H1 (cell line): ENCODE data around the gene RAB5A. TPM values are rescaled to one million over a fixed set of nuclear protein-coding genes. Genes with fewer than 3 reads are reported as not detected.

Experiments
- CTCF ChIA-PET: fragments of 300-600 bp; sonication (Branson Sonifier 250); formaldehyde crosslinking; loops from one replicate; lab custom pipeline; 2021; ENCODE audit not compliant: partially characterized antibody; lab: Charles Lee
- POLR2A ChIA-PET: fragments of 300-600 bp; sonication (Branson Sonifier 250); formaldehyde crosslinking; loops from one replicate; lab custom pipeline; 2021; ENCODE audit warnings: inconsistent platforms; ENCODE audit not compliant: partially characterized antibody; lab: Charles Lee
- DNase-seq, 2 experiments: peaks; one replicate each; pipeline versions ENCODE4 v3.0.0 to v3.0.0-alpha.2; 2010 to 2022; ENCODE audit warnings: low spot score in 2 of 2, low read depth in 1 of 2, mixed read lengths in 1 of 2
- FAIRE-seq: peaks from 2 replicates; lab custom pipeline; 2011; peaks lifted over from hg19 to GRCh38; lab: Jason Lieb, UNC
- H2AFZ ChIP-seq: 2 replicates; pipeline ENCODE4 v1.8.1; 2012; ENCODE audit warnings: low read length, inconsistent platforms
- H2AK5ac ChIP-seq: 2 replicates; pipeline ENCODE4 v1.6.1; 2013; ENCODE audit warnings: low read depth, low read length
- H2BK120ac ChIP-seq: replicated peaks from 2 replicates; pipeline ENCODE3; 2013; ENCODE audit warnings: low read depth, low read length, inconsistent platforms
- H2BK12ac ChIP-seq: 2 replicates; pipeline ENCODE4 v1.6.1; 2013; ENCODE audit warnings: low read depth, low read length
- H2BK15ac ChIP-seq: 2 replicates; pipeline ENCODE4 v1.6.1; 2013; ENCODE audit warnings: low read length
- H2BK20ac ChIP-seq: 2 replicates; pipeline ENCODE4 v1.6.1; 2013; ENCODE audit warnings: low read length
- H2BK5ac ChIP-seq: 2 replicates; pipeline ENCODE4 v1.6.1; 2013; ENCODE audit warnings: low read depth, low read length
- H3K14ac ChIP-seq: 2 replicates; pipeline ENCODE4 v1.6.1; 2013; ENCODE audit warnings: inconsistent platforms; ENCODE audit not compliant: insufficient read length
- H3K18ac ChIP-seq: 2 replicates; pipeline ENCODE4 v1.6.1; 2013; ENCODE audit warnings: low read length; ENCODE audit errors: extremely low read depth
- H3K23ac ChIP-seq: 2 replicates; pipeline ENCODE4 v1.6.1; 2013; ENCODE audit warnings: inconsistent platforms; ENCODE audit not compliant: insufficient read length
- H3K23me2 ChIP-seq: 2 replicates; pipeline ENCODE4 v1.6.1; 2013; ENCODE audit warnings: low read depth, low read length
- H3K27ac ChIP-seq: 2 replicates; pipeline ENCODE4 v1.6.1; 2011; ENCODE audit warnings: low read depth, low read length, inconsistent platforms
- H3K27me3 ChIP-seq, 4 experiments: replicated peaks in 1 of 4; 1 replicate in 1 of 4; 2 replicates in 3 of 4; pipeline versions ENCODE4 v1.6.1 to v1.8.1; 2011 to 2013; ENCODE audit warnings: low read length in 3 of 4, mild to moderate bottlenecking in 3 of 4, inconsistent platforms in 2 of 4, mixed read lengths in 2 of 4, moderate library complexity in 1 of 4; ENCODE audit not compliant: control insufficient read depth in 3 of 4, insufficient read depth in 3 of 4; ENCODE audit errors: extremely low read depth in 1 of 4
- H3K36me3 ChIP-seq, 4 experiments: 2 replicates each; pipeline versions ENCODE4 v1.6.1 to v1.8.1; 2011 to 2013; ENCODE audit warnings: mild to moderate bottlenecking in 4 of 4, low read length in 3 of 4, moderate library complexity in 2 of 4, control low read depth in 1 of 4, inconsistent platforms in 1 of 4; ENCODE audit not compliant: insufficient read depth in 4 of 4, control insufficient read depth in 2 of 4
- H3K4ac ChIP-seq: replicated peaks from 2 replicates; pipeline ENCODE3; 2013; ENCODE audit warnings: low read length, low read depth, mixed read lengths, inconsistent platforms; ENCODE audit not compliant: insufficient read length
- H3K4me1 ChIP-seq, 4 experiments: replicated peaks in 1 of 4; 1 replicate in 1 of 4; 2 replicates in 3 of 4; pipeline versions ENCODE4 v1.6.1 to v1.8.1; 2011 to 2013; ENCODE audit warnings: low read length in 3 of 4, inconsistent platforms in 2 of 4, mixed read lengths in 1 of 4; ENCODE audit not compliant: insufficient read depth in 4 of 4, control insufficient read depth in 3 of 4
- H3K4me2 ChIP-seq, 2 experiments: 2 replicates each; pipeline versions ENCODE4 v1.6.1 to v1.8.1; 2011 to 2013; ENCODE audit warnings: low read depth in 2 of 2, low read length in 2 of 2, control low read depth in 1 of 2, inconsistent platforms in 1 of 2, mild to moderate bottlenecking in 1 of 2; ENCODE audit not compliant: insufficient read depth in 1 of 2
- H3K4me3 ChIP-seq, 4 experiments: fragments of 200-600, 300-600 bp in 1 of 4; sonication (generic), shearing (Covaris generic), sonication (Bioruptor Twin) in 1 of 4; 2 replicates each; pipeline versions ENCODE4 v1.5.1 to v1.8.1; 2011 to 2016; ENCODE audit warnings: low read length in 4 of 4, low read depth in 3 of 4, control low read depth in 2 of 4, inconsistent platforms in 2 of 4, mild to moderate bottlenecking in 2 of 4, mixed read lengths in 1 of 4, moderate library complexity in 1 of 4; ENCODE audit not compliant: insufficient read depth in 2 of 4; ENCODE audit errors: extremely low read depth in 1 of 4
- H3K56ac ChIP-seq: replicated peaks from 2 replicates; pipeline ENCODE3; 2013; ENCODE audit warnings: low read depth, mild to moderate bottlenecking, mixed read lengths, low read length, inconsistent platforms; ENCODE audit not compliant: insufficient read length
- H3K79me1 ChIP-seq: 2 replicates; pipeline ENCODE4 v1.6.1; 2013; ENCODE audit warnings: low read depth, low read length, control low read depth
- H3K79me2 ChIP-seq, 2 experiments: 2 replicates each; pipeline versions ENCODE4 v1.6.1 to v1.8.1; 2012 to 2013; ENCODE audit warnings: low read length in 2 of 2, mild to moderate bottlenecking in 2 of 2, inconsistent platforms in 1 of 2; ENCODE audit not compliant: insufficient read depth in 2 of 2, control insufficient read depth in 1 of 2
- H3K9ac ChIP-seq, 4 experiments: replicated peaks in 1 of 4; 1 replicate in 1 of 4; 2 replicates in 3 of 4; pipeline versions ENCODE4 v1.6.1 to v1.8.1; 2011 to 2013; ENCODE audit warnings: low read depth in 3 of 4, low read length in 3 of 4, control low read depth in 2 of 4, mild to moderate bottlenecking in 2 of 4, moderate library complexity in 2 of 4, inconsistent platforms in 1 of 4; ENCODE audit errors: extremely low read depth in 1 of 4
- H3K9me3 ChIP-seq, 2 experiments: 2 replicates each; pipeline versions ENCODE4 v1.6.1 to v1.8.1; 2012 to 2013; ENCODE audit warnings: mild to moderate bottlenecking in 2 of 2, moderate library complexity in 2 of 2, control low read depth in 1 of 2, inconsistent platforms in 1 of 2, low read depth in 1 of 2, low read length in 1 of 2, mixed read lengths in 1 of 2; ENCODE audit not compliant: insufficient read depth in 2 of 2
- H4K20me1 ChIP-seq, 2 experiments: replicated peaks in 1 of 2; 2 replicates each; pipeline versions ENCODE3 to v1.8.1; 2011 to 2013; ENCODE audit warnings: inconsistent platforms in 2 of 2, low read length in 2 of 2, mild to moderate bottlenecking in 1 of 2; ENCODE audit not compliant: insufficient read depth in 2 of 2, control insufficient read depth in 1 of 2
- H4K5ac ChIP-seq: 2 replicates; pipeline ENCODE4 v1.6.1; 2013; ENCODE audit warnings: low read length, low read depth, mixed read lengths, inconsistent platforms; ENCODE audit not compliant: insufficient read length
- H4K8ac ChIP-seq: 2 replicates; pipeline ENCODE4 v1.8.0; 2013; ENCODE audit warnings: mild to moderate bottlenecking, moderate library complexity, low read length, inconsistent platforms; ENCODE audit not compliant: insufficient read depth; ENCODE audit errors: extremely low read depth
- H4K91ac ChIP-seq: replicated peaks from 2 replicates; pipeline ENCODE3; 2013; ENCODE audit warnings: low read length, mixed read lengths, inconsistent platforms; ENCODE audit not compliant: insufficient read length
- KDM1A ChIP-seq: fragments of 200-600, 300-600 bp; sonication (generic); IDR thresholded peaks from 2 replicates; pipeline ENCODE4 v1.7.1; 2016; ENCODE audit warnings: mild to moderate bottlenecking, low read length, borderline replicate concordance
- PHF8 ChIP-seq: fragments of 200-600 bp; sonication (generic); conservative IDR thresholded peaks from 2 replicates; pipeline ENCODE4 v1.7.1; 2012; ENCODE audit warnings: low read depth, mild to moderate bottlenecking, inconsistent platforms, low read length, moderate library complexity
- WGBS, 2 experiments: shearing (Covaris generic) in 1 of 2; methylation state at CpG; one replicate each; pipeline versions ENCODE4 v1.1.6 to v1.1.7; 2013 to 2015; ENCODE audit warnings: low lambda C conversion rate in 2 of 2, mixed read lengths in 2 of 2, inconsistent platforms in 1 of 2, low coverage in 1 of 2, missing lambda C conversion rate in 1 of 2; ENCODE audit not compliant: insufficient replicate concordance in 2 of 2, insufficient coverage in 1 of 2, insufficient read length in 1 of 2; ENCODE audit errors: extremely low coverage in 1 of 2, missing lambda C conversion rate in 1 of 2; 5-methylcytosine and 5-hydroxymethylcytosine counted together
- polyA plus RNA-seq, 7 experiments: library from polyadenylated mRNA; depleted of rRNA in 3 of 7; stranded (reverse) in 5 of 7; unstranded in 2 of 7; fragments of >200 nt in 5 of 7; fragments of 200-250 nt in 2 of 7; gene quantifications; 1 replicate in 5 of 7; 2 replicates in 1 of 7; 4 replicates in 1 of 7; pipeline versions ENCODE4 v1.2.1 to v1.2.3, GENCODE V29; 2011 to 2013; ENCODE audit warnings: missing spikeins in 2 of 7, mixed read lengths in 2 of 7
- total RNA-seq: library from RNA; stranded (reverse); fragmentation: NEBNext Ultra II Directional; extraction: Animal tissue kit (Norgen Biotek cat#: 25700); gene quantifications from 2 replicates; pipeline ENCODE4 v1.2.1, GENCODE V29; 2021

The RAB5A gene
- total and polyA plus RNA-seq, 2 of the 8 experiments (the other 6 are each of a cell fraction or from before 2014, with no cell fraction given): 22.4 to 77.7 TPM

DNA sequence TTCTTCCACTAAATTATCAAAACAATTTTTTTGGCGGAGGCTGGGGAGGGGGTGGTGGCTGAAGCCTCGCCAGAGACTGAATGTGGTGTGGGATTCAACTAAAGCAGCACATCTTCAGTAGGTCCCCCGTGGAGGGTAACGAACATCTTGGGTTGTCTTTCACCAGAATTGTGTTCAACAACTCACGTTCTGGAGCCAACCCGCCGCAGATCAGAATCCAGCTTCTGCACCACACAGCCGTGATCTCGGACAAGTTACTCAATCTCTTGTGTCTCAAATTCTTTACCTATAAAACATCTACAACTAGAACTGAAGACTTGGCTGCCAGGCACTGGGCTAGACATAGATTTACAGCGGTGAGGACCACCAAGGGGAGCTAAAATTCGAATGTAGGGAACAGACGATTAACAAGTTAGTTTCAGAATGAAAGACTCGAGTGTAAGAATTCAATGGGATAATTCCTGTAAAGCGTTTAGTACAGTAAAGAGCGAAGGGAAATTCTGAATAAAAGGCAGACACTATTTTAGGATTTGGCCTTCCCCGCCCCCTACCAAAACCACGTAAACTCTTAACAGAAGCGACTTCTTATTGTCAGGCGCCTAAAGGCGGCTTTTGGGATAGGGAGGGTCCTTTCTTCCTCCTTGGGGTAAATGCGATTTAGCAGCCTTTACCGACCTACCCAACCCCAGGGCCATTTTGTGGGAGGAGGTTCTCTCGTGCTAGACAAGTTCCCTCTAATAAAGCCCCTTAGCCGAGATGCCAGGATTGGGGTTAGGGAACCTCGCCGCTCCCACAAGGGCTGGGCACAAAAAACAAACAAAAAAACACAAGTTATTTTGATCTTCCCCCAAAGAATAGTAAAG, 697 bp upstream of the RAB5A start:
- peaks cover 3 to 5% (median 5%) of the 10 kb centered on the region in 4 experiments for H3K4me1 ChIP-seq
- peaks cover 0 to 4% of the 10 kb centered on the region in 2 experiments; a peak in 1 of 4 replicates for H3K9me3 ChIP-seq
- H3K14ac ChIP-seq: no peak overlapping the region
- ChIA-PET CTCF (no interaction called here), POLR2A (interaction anchor here (0.7 to 1.7 kb wide), 5 partner anchors 9 to 209 kb away, joined by 3 to 8 read pairs (median 3); no protein-coding TSS in a partner anchor)
- peaks cover 0 to 5% (median 0%) of the 10 kb centered on the region in 4 experiments; a peak in 1 of 8 replicates for H3K36me3 ChIP-seq
- peak overlapping the region; percentile 44 for H4K91ac ChIP-seq
- DNase-seq (peak in 1 of 2 experiments; percentile 17), FAIRE-seq (no peak)
- H3K4ac ChIP-seq: no peak overlapping the region
- peak overlapping the region; percentile 84 for H2BK5ac ChIP-seq
- peak overlapping the region; percentile 79; the same call in 1 of the 2 replicates for H3K18ac ChIP-seq
- H3K23ac ChIP-seq: no peak overlapping the region
- no peak overlapping the region for H2BK15ac ChIP-seq
- peak overlapping the region; percentile 84 for H4K5ac ChIP-seq
- 0 out of 2 replicates have a peak overlapping the region, but pooled peaks have one; percentile 27 for H2AFZ ChIP-seq
- H3K79me1 ChIP-seq: no peaks in the 10 kb centered on the region
- peak overlapping the region; percentile 96 for H4K8ac ChIP-seq
- H2AK5ac ChIP-seq: 0 out of 2 replicates have a peak overlapping the region, but pooled peaks have one; percentile 3
- H4K20me1 ChIP-seq: peaks cover 0 to 2% of the 10 kb centered on the region in 2 experiments
- 0 out of 2 replicates have a peak overlapping the region, but pooled peaks have one; percentile 5 for H2BK20ac ChIP-seq
- peak overlapping the region; percentile 78 to 90 (median 84) for H3K9ac ChIP-seq
- no peaks in the 10 kb centered on the region for H3K27me3 ChIP-seq
- 53% methylated on average over 26 of the region's 26 CpGs; no CpG with 5 or more reads in 1 of the 2 experiments for WGBS, 2 experiments
- no peak overlapping the region for H3K56ac ChIP-seq
- H3K79me2 ChIP-seq: peaks cover 16 to 38% of the 10 kb centered on the region in 2 experiments
- peak overlapping the region; percentile 70 to 80 for H3K4me2 ChIP-seq
- H3K4me3 ChIP-seq: peak overlapping the region; percentile 70 to 99 (median 96)
- H2BK12ac ChIP-seq: peak overlapping the region; percentile 88; the same call in 1 of the 2 replicates
- peak overlapping the region; percentile 92 for H3K27ac ChIP-seq
- H3K23me2 ChIP-seq: no peaks in the 10 kb centered on the region; the same call in 1 of the 2 replicates
- no peak overlapping the region for H2BK120ac ChIP-seq
- peak; percentile 47; the same call in 1 of the 2 replicates for TF ChIP-seq PHF8
- no peak for TF ChIP-seq KDM1A
